Sigmoid colon (tissue), 4 donors: ENCODE results near the gene MIEN1.

ENCODE experiments used
- POLR2A ChIP-seq, 2 donors: fragments of 450-650 bp; IDR thresholded peaks; one replicate each; pipeline ENCODE4 v1.6.1; 2016; ENCODE audit warnings: antibody characterized with exemption in 2 of 2, mild to moderate bottlenecking in 2 of 2, moderate library complexity in 2 of 2
- POLR2AphosphoS5 ChIP-seq, 4 donors: sonication (generic); formaldehyde crosslinking; IDR thresholded peaks; one replicate each; pipeline ENCODE4 v1.6.1; 2017; ENCODE audit warnings: antibody characterized with exemption in 4 of 4
- TF ChIP-seq, protein P1 (sequence below), 4 experiments: fragments of 450-650 bp in 3 of 4; fragments of 200-600 bp in 1 of 4; IDR thresholded peaks; one replicate each; pipeline ENCODE4 v1.5.1; 2016 to 2019; ENCODE audit warnings: antibody characterized with exemption in 4 of 4, mild to moderate bottlenecking in 3 of 4, moderate library complexity in 2 of 4

DNA sequence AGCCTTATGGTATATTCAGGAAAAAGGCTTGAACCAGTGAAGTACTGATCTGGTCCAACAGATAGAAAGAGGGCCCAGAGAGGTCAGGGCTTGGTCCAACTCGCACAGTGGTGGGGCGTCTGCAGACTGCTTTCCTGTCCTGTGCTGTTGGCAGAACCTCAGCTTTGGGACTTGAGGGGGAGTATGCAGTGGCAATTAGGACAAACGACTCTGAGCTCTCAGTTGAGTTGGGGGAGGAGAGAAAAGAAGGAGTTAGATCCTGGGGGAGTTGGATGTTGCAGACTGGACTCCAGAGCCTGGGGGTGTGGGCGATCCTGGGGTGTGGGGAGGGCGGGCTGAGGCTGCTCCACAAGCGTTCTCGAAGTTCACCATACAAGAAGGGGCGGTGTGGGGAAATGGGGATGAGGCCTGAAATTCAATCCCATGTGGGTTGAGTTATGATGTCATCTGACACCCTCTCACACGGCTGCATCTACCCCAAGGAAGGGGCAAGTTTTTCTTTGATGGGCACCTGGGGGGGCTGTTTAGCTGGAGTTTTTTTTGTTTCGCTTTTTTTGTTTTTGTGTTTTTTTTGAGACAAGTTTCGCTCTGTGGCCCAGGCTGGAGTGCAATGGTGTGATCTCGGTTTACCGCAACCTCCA lies 22.0 kb upstream of the MIEN1 start:
- TF ChIP-seq, protein P1, sequence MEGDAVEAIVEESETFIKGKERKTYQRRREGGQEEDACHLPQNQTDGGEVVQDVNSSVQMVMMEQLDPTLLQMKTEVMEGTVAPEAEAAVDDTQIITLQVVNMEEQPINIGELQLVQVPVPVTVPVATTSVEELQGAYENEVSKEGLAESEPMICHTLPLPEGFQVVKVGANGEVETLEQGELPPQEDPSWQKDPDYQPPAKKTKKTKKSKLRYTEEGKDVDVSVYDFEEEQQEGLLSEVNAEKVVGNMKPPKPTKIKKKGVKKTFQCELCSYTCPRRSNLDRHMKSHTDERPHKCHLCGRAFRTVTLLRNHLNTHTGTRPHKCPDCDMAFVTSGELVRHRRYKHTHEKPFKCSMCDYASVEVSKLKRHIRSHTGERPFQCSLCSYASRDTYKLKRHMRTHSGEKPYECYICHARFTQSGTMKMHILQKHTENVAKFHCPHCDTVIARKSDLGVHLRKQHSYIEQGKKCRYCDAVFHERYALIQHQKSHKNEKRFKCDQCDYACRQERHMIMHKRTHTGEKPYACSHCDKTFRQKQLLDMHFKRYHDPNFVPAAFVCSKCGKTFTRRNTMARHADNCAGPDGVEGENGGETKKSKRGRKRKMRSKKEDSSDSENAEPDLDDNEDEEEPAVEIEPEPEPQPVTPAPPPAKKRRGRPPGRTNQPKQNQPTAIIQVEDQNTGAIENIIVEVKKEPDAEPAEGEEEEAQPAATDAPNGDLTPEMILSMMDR (IDR thresholded peaks at IDR 0.05) = no peak
- no peak for TF ChIP-seq POLR2A (IDR thresholded peaks at IDR 0.05)
- TF ChIP-seq POLR2AphosphoS5 (IDR thresholded peaks at IDR 0.05) = no peak
